NAMALWA (cell line): ENCODE measurements around the gene OXNAD1.

ENCODE experiments used
- DNase-seq: peaks from one replicate; pipeline ENCODE4 v3.0.0-alpha.2; 2015; ENCODE audit warnings: low spot score

Gene OXNAD1

GRCh38 chr3:16279010-16279801 is 14.2 kb downstream of the OXNAD1 start:
- DNase-seq: no peak

- DNase-seq: no peak
Measured at GRCh38 chr3:16280671-16281070, 15.7 kb downstream of the OXNAD1 start.

GRCh38 chr3:16284633-16285032 is 19.6 kb downstream of the OXNAD1 start:
- DNase-seq: no peak

- no peak for DNase-seq
Measured at GRCh38 chr3:16286161-16286560, 21.1 kb downstream of the OXNAD1 start.

- no peak for DNase-seq
Measured at GRCh38 chr3:16286751-16287543, 21.9 kb downstream of the OXNAD1 start.

- DNase-seq: no peak
Measured at GRCh38 chr3:16288664-16289063, 23.7 kb downstream of the OXNAD1 start.

GRCh38 chr3:16289144-16289889 is 24.3 kb downstream of the OXNAD1 start:
- DNase-seq: no peak

- peak; percentile 72 for DNase-seq
Measured at GRCh38 chr3:16290007-16290826, 25.2 kb downstream of the OXNAD1 start.

GRCh38 chr3:16290827-16291196 is 25.8 kb downstream of the OXNAD1 start:
- peak; percentile 35 for DNase-seq

GRCh38 chr3:16294844-16295243 is 29.8 kb downstream of the OXNAD1 start:
- no peak for DNase-seq

- no peak for DNase-seq
Measured at GRCh38 chr3:16295298-16295890, 30.4 kb downstream of the OXNAD1 start.

GRCh38 chr3:16297997-16298885 is 33.2 kb downstream of the OXNAD1 start:
- DNase-seq: no peak

- no peak for DNase-seq
Measured at GRCh38 chr3:16298891-16299290, 33.9 kb downstream of the OXNAD1 start.

- no peak for DNase-seq
Measured at GRCh38 chr3:16299746-16300145, 34.7 kb downstream of the OXNAD1 start.

GRCh38 chr3:16300307-16300706 is 35.3 kb downstream of the OXNAD1 start:
- DNase-seq: no peak

- DNase-seq: no peak
Measured at GRCh38 chr3:16300881-16301359, 35.9 kb downstream of the OXNAD1 start.

GRCh38 chr3:16301507-16301906 is 36.5 kb downstream of the OXNAD1 start:
- no peak for DNase-seq

GRCh38 chr3:16302082-16302631 is 37.1 kb downstream of the OXNAD1 start:
- DNase-seq: no peak

- DNase-seq: no peak
Measured at GRCh38 chr3:16303037-16303575, 38.1 kb downstream of the OXNAD1 start.
